ENCODE results near the gene RNF40. TPM values are rescaled to one million over a fixed set of nuclear protein-coding genes. Genes with fewer than 3 reads are reported as not detected.

The RNF40 gene
- total and polyA plus RNA-seq, 2 of the 8 experiments (the other 6 are each of a cell fraction or from before 2014, with no cell fraction given): 38.5 to 68.7 TPM

DNA sequence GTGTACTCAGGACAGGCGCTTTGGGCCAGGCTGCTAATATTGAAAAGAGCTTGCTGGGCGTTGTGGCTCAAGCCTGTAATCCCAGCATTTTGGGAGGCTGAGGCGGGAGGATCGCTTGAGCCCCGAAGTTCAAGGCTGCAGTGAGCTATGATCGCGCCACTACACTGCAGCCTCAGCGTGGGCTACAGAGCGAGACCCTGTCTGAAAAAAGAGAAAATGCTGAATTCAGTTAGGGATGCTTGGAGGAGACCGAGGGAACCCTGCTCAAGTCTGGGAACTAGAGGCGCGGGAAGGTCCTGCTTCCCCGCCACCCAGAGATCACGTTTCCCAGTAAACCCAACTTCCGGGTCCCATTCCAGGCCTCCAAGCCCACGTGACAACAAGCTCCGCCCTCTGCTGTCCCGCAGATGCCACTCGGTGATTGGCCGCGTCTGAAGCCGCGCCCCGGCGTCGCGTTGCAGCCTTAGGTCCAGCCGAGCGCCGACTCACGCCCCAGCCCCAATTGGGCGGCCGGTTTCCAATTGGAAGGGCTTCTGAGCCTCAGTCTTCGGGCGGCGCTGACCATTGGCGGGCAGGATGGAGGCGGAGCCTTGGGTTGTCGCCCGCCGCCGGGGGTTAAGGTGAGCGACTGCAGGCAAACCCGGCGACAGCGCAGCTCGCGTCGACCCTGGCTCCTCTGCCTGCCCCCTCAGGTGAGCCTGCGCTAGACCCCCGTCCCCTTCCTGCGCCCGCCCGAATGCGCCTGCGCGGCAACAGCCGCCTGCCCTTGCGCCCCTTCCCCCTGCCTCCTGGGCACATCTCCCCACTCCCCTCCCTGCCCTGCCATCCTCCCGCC, 14.1 kb upstream of the RNF40 start, which contains the start of gene PHKG2:
PHKG2 (plus strand) TSS at position 627 of the 835 bp plus-strand sequence. CDS start 396 bp downstream, outside the sequence.
- 10% methylated on average over 51 of the region's 60 CpGs; no CpG with 5 or more reads in 1 of the 2 experiments for WGBS, 2 experiments (ENCODE audit: extremely low coverage in 1 of 2, insufficient coverage in 1 of 2, insufficient read length in 1 of 2, insufficient replicate concordance in 2 of 2, low coverage in 1 of 2, low lambda C conversion rate in 2 of 2, missing lambda C conversion rate in 1 of 2)
- no peak within 1 kb of the TSS for H3K4ac ChIP-seq (replicated peaks; ENCODE audit: insufficient read length, low read depth, low read length)
- no peak within 1 kb of the TSS for H2BK120ac ChIP-seq (replicated peaks; ENCODE audit: low read depth, low read length)
- H2AK5ac ChIP-seq (ENCODE audit: low read depth, low read length): 0 out of 2 replicates have a peak within 1 kb of the TSS, but pooled peaks have one; percentile 55
- H4K20me1 ChIP-seq (replicated peaks in 1 of 2; ENCODE audit: control insufficient read depth in 1 of 2, insufficient read depth in 2 of 2, low read length in 2 of 2): peaks cover 3% of the 10 kb centered on the region in 2 experiments
- H3K36me3 ChIP-seq (ENCODE audit: control insufficient read depth in 2 of 4, insufficient read depth in 4 of 4, low read length in 3 of 4): peaks cover 6 to 16% (median 11%) of the 10 kb centered on the region in 4 experiments; a peak in 7 of 8 replicates
- peak within 1 kb of the TSS; percentile 78 for H3K27ac ChIP-seq (ENCODE audit: low read depth, low read length)
- peak; percentile 96 to 97 for DNase-seq (ENCODE audit: low read depth in 1 of 2, low spot score in 2 of 2)
- no peaks in the 10 kb centered on the region for H3K27me3 ChIP-seq (replicated peaks in 1 of 4; ENCODE audit: control insufficient read depth in 3 of 4, extremely low read depth in 1 of 4, insufficient read depth in 3 of 4, low read length in 3 of 4)
- H4K91ac ChIP-seq (replicated peaks; ENCODE audit: insufficient read length, low read length): no peak within 1 kb of the TSS
- H3K4me3 ChIP-seq (ENCODE audit: extremely low read depth in 1 of 4, insufficient read depth in 2 of 4, low read depth in 3 of 4, low read length in 4 of 4): peak within 1 kb of the TSS; percentile 54 to 81 (median 65)
- H4K5ac ChIP-seq (ENCODE audit: insufficient read length, low read depth, low read length): peak within 1 kb of the TSS; percentile 69
- peak within 1 kb of the TSS; percentile 66 to 87 (median 74) for H3K9ac ChIP-seq (replicated peaks in 1 of 4; ENCODE audit: extremely low read depth in 1 of 4, low read depth in 3 of 4, low read length in 3 of 4)
- peak within 1 kb of the TSS; percentile 98 for H4K8ac ChIP-seq (ENCODE audit: extremely low read depth, insufficient read depth, low read length)
- no peaks in the 10 kb centered on the region for H3K9me3 ChIP-seq (ENCODE audit: insufficient read depth in 2 of 2, low read depth in 1 of 2, low read length in 1 of 2)
- peak within 1 kb of the TSS; percentile 67 to 71 for H3K4me2 ChIP-seq (ENCODE audit: insufficient read depth in 1 of 2, low read depth in 2 of 2, low read length in 2 of 2)
- POLR2A ChIA-PET (ENCODE audit: partially characterized antibody): interaction anchor here (0.6 to 7.1 kb wide), 25 partner anchors 11 to 428 kb away, joined by 3 to 92 read pairs (median 4); partner anchors contain the start of genes CFAP119, PRR14, RNF40 and SRCAP
- 0 out of 2 replicates have a peak within 1 kb of the TSS, but pooled peaks have one; percentile 95 for H2BK15ac ChIP-seq (ENCODE audit: low read length)
- H2BK12ac ChIP-seq (ENCODE audit: low read depth, low read length): no peak within 1 kb of the TSS
- H2AFZ ChIP-seq (ENCODE audit: low read length): peak within 1 kb of the TSS; percentile 17; the same call in 1 of the 2 replicates
- CTCF ChIA-PET (ENCODE audit: partially characterized antibody): interaction anchor here (1.6 kb wide), 1 partner anchor 12 kb away, joined by 6 read pairs; no protein-coding TSS in a partner anchor
- no peak within 1 kb of the TSS for H3K56ac ChIP-seq (replicated peaks; ENCODE audit: insufficient read length, low read depth, low read length)
- FAIRE-seq: peak; percentile 39
- peak within 1 kb of the TSS; percentile 87 for H3K18ac ChIP-seq (ENCODE audit: extremely low read depth, low read length)
- H2BK5ac ChIP-seq (ENCODE audit: low read depth, low read length): peak within 1 kb of the TSS; percentile 77
- no peak within 1 kb of the TSS for H2BK20ac ChIP-seq (ENCODE audit: low read length)
- H3K4me1 ChIP-seq (replicated peaks in 1 of 4; ENCODE audit: control insufficient read depth in 3 of 4, insufficient read depth in 4 of 4, low read length in 3 of 4): peaks cover 0 to 4% (median 0%) of the 10 kb centered on the region in 4 experiments; a peak in 2 of 7 replicates
- peaks cover 7% of the 10 kb centered on the region; the same call in 1 of the 2 replicates for H3K23me2 ChIP-seq (ENCODE audit: low read depth, low read length)
- H3K14ac ChIP-seq (ENCODE audit: insufficient read length): no peak within 1 kb of the TSS
- H3K23ac ChIP-seq (ENCODE audit: insufficient read length): no peak within 1 kb of the TSS
- peaks cover 8% of the 10 kb centered on the region; the same call in 1 of the 2 replicates for H3K79me1 ChIP-seq (ENCODE audit: low read depth, low read length)
- H3K79me2 ChIP-seq (ENCODE audit: control insufficient read depth in 1 of 2, insufficient read depth in 2 of 2, low read length in 2 of 2): peaks cover 0 to 15% of the 10 kb centered on the region in 2 experiments; a peak in 2 of 4 replicates
- TF ChIP-seq NANOG (IDR thresholded peaks at IDR 0.05; ENCODE audit: insufficient read depth, low read depth, low read length, poor library complexity, severe bottlenecking): no peak
- peak; percentile 37 to 54; a peak in 1 of 4 replicates for TF ChIP-seq SIN3A (conservative IDR thresholded peaks at IDR 0.05 in 1 of 2, IDR thresholded peaks at IDR 0.05 in 1 of 2; ENCODE audit: low read depth in 1 of 2, low read length in 2 of 2)
- TF ChIP-seq RBBP5 (IDR thresholded peaks at IDR 0.05; ENCODE audit: borderline replicate concordance, low read depth, low read length): no peak
- peak; percentile 78 to 92 for TF ChIP-seq POLR2A (IDR thresholded peaks at IDR 0.05; ENCODE audit: control extremely low read depth in 1 of 2, low read depth in 2 of 2, low read length in 2 of 2)
- peak; percentile 94 for TF ChIP-seq USF2 (IDR thresholded peaks at IDR 0.05; ENCODE audit: low read length)
- TF ChIP-seq TAF7 (optimal IDR thresholded peaks at IDR 0.05; ENCODE audit: borderline replicate concordance, low read depth, low read length): peak; percentile 70
- TF ChIP-seq RAD21 (IDR thresholded peaks at IDR 0.05 in 1 of 2, conservative IDR thresholded peaks at IDR 0.05 in 1 of 2; ENCODE audit: low read depth in 2 of 2, low read length in 2 of 2): no peak
- TF ChIP-seq TBP (IDR thresholded peaks at IDR 0.05; ENCODE audit: low read depth, low read length): peak; percentile 86

Measured in H1 (cell line).